NB4 (cell line): ENCODE results near the gene RNF187.

Experiments used
- DNase-seq: peaks from one replicate; pipeline ENCODE4 v3.0.0; 2010; ENCODE audit warnings: low read depth
- H3K4me3 ChIP-seq: one replicate; pipeline ENCODE4 v1.5.1; 2011; ENCODE audit warnings: mild to moderate bottlenecking, low read depth, low read length, moderate library complexity
- MYC ChIP-seq: IDR thresholded peaks from 2 replicates; pipeline ENCODE4 v1.6.1; 2011; ENCODE audit warnings: low read depth, low read length
- POLR2A ChIP-seq: IDR thresholded peaks from 2 replicates; pipeline ENCODE4 v1.6.1; 2011; ENCODE audit warnings: mild to moderate bottlenecking; ENCODE audit not compliant: insufficient read length; ENCODE audit errors: extremely low read depth
- TF ChIP-seq, protein P1 (sequence below): IDR thresholded peaks from one replicate; pipeline ENCODE4 v1.5.1; 2012; ENCODE audit warnings: low read depth, low read length
- TF ChIP-seq, protein P2 (sequence below): IDR thresholded peaks from 2 replicates; pipeline ENCODE4 v1.6.1; 2011; ENCODE audit warnings: low read depth, low read length

Gene RNF187

DNA sequence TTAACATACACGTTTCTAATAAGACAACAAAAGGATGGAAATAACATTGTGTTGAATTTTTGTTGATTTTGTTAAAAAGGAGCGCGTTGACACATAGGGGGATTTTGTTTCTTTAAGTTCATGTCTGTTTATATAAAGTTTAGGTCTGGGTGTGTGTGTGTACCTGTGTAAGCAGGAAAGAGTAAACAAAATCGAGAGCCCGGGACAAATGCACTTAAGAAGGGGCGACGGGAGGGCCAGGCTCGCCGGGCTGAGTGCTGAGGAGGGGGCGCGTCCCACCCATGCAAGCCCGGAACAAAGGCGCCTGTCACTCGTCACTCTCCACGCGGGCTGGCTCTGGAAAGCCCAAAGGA is 41.7 kb upstream of the RNF187 start:
- H3K4me3 ChIP-seq: no peak overlapping the region
- no peak for DNase-seq
- TF ChIP-seq, protein P1, sequence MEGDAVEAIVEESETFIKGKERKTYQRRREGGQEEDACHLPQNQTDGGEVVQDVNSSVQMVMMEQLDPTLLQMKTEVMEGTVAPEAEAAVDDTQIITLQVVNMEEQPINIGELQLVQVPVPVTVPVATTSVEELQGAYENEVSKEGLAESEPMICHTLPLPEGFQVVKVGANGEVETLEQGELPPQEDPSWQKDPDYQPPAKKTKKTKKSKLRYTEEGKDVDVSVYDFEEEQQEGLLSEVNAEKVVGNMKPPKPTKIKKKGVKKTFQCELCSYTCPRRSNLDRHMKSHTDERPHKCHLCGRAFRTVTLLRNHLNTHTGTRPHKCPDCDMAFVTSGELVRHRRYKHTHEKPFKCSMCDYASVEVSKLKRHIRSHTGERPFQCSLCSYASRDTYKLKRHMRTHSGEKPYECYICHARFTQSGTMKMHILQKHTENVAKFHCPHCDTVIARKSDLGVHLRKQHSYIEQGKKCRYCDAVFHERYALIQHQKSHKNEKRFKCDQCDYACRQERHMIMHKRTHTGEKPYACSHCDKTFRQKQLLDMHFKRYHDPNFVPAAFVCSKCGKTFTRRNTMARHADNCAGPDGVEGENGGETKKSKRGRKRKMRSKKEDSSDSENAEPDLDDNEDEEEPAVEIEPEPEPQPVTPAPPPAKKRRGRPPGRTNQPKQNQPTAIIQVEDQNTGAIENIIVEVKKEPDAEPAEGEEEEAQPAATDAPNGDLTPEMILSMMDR: no peak
- TF ChIP-seq, protein P2, sequence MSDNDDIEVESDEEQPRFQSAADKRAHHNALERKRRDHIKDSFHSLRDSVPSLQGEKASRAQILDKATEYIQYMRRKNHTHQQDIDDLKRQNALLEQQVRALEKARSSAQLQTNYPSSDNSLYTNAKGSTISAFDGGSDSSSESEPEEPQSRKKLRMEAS: no peak
- TF ChIP-seq POLR2A: no peak

DNA sequence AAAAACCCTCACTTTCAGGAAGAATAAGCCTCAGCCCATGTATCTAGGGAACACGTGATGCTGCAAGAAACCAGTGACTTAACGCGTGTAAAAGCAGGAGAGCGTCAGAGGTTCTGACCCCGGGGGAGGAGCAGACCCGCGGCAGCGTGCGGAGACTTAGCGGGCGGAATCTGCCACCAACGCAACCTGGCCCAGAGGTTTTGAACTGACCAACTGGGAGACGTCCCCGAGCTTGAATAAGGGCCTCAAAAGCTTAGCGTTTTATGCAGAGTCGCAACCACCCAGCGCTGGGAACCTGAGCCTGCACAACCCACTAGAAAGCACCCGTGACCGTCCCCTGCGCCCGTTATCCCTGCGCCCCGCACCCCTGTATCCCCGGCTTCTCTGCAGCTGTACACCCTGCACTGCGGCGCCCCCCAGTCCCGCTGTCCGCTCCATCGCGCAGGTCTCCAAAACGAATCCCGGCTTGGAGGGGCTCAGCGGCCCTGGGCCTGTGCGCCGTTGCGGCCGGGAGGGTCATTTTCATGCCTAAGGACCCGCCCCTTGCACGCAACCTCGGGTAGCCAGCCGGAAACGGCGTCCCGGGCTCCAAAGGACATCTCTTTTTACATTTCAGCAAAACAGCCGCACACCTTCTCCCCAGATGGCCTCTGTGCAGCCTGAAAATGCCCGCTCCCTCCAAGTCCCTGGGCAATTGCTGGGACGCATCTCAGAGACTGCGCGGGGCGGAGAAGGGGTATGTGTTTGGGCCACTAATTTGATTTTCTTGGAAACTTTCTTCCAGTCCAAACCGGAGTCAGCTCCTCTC is 41.1 kb upstream of the RNF187 start:
- peak; percentile 22 for DNase-seq
- H3K4me3 ChIP-seq: no peak overlapping the region
- no peak for TF ChIP-seq MYC

DNA sequence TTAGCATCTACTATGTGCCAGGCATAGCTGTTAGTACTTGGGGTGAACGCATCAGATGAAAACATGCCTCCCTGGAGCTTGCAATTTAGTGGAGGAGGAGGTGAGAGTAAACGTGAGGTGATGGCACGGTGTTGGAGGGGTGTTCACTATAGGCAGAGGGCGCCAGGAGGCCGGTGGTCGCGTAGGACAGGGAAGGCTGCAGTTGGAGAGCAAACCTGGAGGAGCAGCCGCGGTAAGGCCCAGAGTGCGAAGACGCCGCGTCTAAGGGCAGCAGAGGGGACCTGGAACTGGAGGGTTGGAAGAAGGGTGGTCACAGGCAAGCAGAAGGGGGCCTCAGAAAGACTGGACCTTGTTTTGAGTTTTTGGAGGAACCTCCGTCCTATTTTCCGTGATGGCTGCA is 40.3 kb upstream of the RNF187 start:
- DNase-seq: no peak
- no peak overlapping the region for H3K4me3 ChIP-seq
- TF ChIP-seq, protein P2: no peak
- no peak for TF ChIP-seq MYC
- TF ChIP-seq POLR2A: no peak
- TF ChIP-seq, protein P1: no peak

DNA sequence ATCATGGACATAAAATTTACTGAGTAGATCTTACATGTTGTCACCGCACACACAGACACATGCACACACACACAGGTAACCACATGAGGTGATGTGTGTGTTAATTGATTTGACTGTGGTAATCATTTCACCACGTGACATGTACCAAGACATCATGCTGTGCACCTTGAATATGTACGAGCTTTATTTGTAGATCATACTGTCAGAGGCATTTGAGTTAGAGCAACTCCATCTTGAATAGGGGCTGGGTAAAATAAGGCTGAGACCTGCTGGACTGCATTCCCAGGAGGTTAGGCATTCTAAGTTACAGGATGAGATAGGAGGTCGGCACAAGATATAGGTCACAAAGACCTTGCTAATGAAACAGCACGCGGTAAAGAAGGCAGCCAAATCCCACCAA is 38.8 kb upstream of the RNF187 start:
- DNase-seq: no peak
- no peak overlapping the region for H3K4me3 ChIP-seq
- TF ChIP-seq, protein P2: no peak
- TF ChIP-seq MYC (no peak), POLR2A (no peak)
- TF ChIP-seq, protein P1: no peak

DNA sequence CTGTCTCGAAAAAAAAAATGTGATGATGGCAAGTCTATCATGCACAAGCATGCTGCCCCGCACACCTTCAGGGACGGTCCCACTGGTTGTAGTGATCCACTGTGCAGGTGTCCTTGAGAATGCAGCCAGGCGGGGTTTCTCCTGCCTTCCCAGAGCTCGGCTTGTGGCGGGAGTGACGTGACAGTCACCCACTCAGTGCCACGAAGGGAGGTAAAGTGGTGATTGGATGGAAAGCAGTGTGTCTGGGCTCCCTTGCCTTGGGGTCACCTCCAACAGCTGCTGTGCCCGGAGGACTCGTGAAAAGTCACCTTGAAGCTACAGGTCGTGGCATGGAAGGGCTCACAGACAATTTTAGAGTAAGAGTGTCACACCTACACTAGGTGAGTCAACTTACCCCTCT is 37.0 kb upstream of the RNF187 start:
- no peak for TF ChIP-seq MYC
- TF ChIP-seq, protein P1: no peak
- no peak for DNase-seq
- no peak overlapping the region for H3K4me3 ChIP-seq

DNA sequence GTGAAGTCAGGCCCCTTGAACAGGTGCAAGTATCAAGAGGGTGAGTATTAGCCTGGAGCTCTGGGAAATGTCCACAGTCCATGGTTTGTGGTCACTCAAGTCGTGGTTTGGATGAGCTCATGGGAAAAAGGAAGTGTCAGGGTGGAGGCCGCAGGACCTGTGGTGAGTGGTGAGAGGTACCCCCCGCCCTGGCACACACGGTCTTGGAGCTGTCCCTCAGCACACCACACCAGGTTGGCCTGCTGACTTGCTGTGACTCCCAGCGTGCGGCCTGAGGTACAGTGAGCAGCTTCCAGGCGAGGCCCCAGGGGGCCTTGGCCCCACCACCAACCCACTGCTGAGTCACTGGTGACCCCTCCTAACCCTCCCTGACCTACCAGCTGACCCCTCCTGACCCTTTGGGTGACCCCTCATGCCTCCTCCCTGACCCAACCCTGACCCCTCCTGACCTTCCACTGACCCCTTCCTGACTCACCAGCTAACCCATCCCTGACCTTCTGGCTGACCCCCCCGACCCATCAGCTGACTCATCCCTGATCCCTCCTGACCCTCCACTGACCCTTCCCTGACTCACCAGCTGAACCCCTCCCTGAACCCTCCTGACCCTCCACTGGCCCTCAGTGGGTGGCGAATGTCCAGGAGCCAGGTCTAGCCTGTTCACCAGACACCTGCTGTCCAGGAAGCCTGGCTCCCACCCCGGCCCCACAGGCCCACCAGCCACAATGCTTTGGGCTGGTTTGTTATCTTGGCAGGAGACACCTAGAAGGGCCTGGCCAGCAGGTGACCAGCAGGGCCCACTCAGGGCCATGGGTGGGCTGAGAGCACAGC is 34.8 kb upstream of the RNF187 start:
- TF ChIP-seq MYC (no peak), POLR2A (no peak)
- TF ChIP-seq, protein P1: no peak
- TF ChIP-seq, protein P2: no peak
- DNase-seq: peak; percentile 24

More for the DNA sequence above, 34.8 kb upstream of the RNF187 start:
- no peak overlapping the region for H3K4me3 ChIP-seq
